SK-N-MC (cell line): Measurements from ENCODE around the gene SYT12.
A peak's percentile ranks its signal among the peaks of the same experiment; 100 is the strongest.

Source experiments
- DNase-seq: peaks from one replicate; pipeline ENCODE4 v3.0.0-alpha.2; 2011; ENCODE audit warnings: low read depth, low spot score
- H3K27ac ChIP-seq: fragments of 200-600 bp; sonication (generic); 2 replicates; pipeline ENCODE4 v1.5.1; 2016; ENCODE audit warnings: mixed run types
- H3K36me3 ChIP-seq: fragments of 200-600 bp; sonication (generic); 2 replicates; pipeline ENCODE4 v1.6.1; 2017; ENCODE audit warnings: antibody characterized with exemption, low read length, mixed read lengths; ENCODE audit not compliant: insufficient read depth
- H3K4me3 ChIP-seq: fragments of 200-600 bp; sonication (generic); 2 replicates; pipeline ENCODE4 v1.5.1; 2016
- H3K9ac ChIP-seq: fragments of 200-600 bp; sonication (generic); 2 replicates; pipeline ENCODE4 v1.8.0; 2017; ENCODE audit warnings: mixed run types, mixed read lengths; ENCODE audit not compliant: insufficient read length
- H3K9me3 ChIP-seq: fragments of 200-600 bp; sonication (generic); 2 replicates; pipeline ENCODE4 v1.6.1; 2017; ENCODE audit warnings: low read depth, mild to moderate bottlenecking, antibody characterized with exemption, low read length, moderate library complexity, mixed read lengths
- EZH2 ChIP-seq: fragments of 200-600 bp; sonication (generic); IDR thresholded peaks from one replicate; pipeline ENCODE4 v1.6.1; 2017; ENCODE audit warnings: antibody characterized with exemption
- FOXP2 ChIP-seq: optimal IDR thresholded peaks from 2 replicates; pipeline ENCODE3; 2011; ENCODE audit warnings: mild to moderate bottlenecking, moderate library complexity; ENCODE audit not compliant: insufficient read depth; ENCODE audit errors: extremely low read length, control extremely low read depth
- POLR2AphosphoS5 ChIP-seq: IDR thresholded peaks from 2 replicates; pipeline ENCODE4 v1.6.1; 2012; ENCODE audit warnings: mild to moderate bottlenecking, low read depth, low read length, borderline replicate concordance

SYT12 gene

DNA sequence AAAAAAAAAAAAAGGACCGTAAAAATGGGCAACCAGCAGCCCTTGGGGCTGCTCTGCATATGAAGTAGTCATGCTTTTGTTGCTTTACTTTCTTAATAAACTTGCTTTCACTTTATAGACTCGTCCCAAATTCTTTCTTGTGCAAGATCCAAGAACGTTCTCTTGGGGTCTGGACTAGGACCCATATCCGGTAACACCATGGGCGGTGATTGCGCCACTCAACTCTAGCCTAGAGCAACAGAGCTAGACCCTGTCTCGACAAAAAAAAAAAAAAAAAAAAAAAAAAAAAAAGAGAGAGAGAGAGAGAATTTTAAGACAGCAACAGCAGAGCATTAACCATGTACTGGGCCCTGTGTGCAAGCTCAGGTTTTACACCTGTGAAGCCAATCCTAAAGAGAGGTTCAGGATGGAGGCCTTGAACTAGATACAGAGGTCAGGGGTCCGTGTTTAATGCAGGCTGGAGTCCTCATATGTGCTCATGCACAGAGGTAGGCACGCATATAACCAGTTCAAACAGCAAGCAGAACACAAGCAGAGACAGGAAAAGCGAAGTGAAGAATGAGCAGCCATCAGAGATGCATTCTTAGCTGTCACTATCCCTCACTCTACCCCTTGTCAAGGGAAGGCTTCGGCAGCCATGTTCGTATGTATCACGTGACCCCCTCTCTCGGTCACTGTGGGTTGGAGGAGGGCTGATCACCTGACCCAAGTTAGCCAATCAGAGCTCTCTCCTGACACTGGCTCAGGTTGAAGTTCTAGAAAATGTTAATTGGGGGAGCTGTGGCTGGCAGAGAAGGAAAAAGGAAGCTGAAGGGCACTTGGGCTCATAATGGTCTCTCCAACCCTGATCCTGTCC, 16.7 kb upstream of the SYT12 start:
- Histone ChIP-seq H3K36me3 (no peaks in the 10 kb centered on the region), H3K27ac (peak overlapping the region; percentile 94), H3K9me3 (no peaks in the 10 kb centered on the region), H3K9ac (peak overlapping the region; percentile 53), H3K4me3 (peak overlapping the region; percentile 74)
- peak; percentile 80 for DNase-seq
- TF ChIP-seq POLR2AphosphoS5 (no peak), FOXP2 (no peak), EZH2 (no peak)

GRCh38 chr11:67007126-67007525, 15.8 kb upstream of the SYT12 start:
- Histone ChIP-seq H3K9ac (no peak overlapping the region), H3K27ac (peak overlapping the region; percentile 94), H3K36me3 (no peaks in the 10 kb centered on the region), H3K9me3 (no peaks in the 10 kb centered on the region), H3K4me3 (peak overlapping the region; percentile 74)
- no peak for TF ChIP-seq EZH2
- TF ChIP-seq POLR2AphosphoS5 = no peak
- TF ChIP-seq FOXP2 = no peak
- no peak for DNase-seq

DNA sequence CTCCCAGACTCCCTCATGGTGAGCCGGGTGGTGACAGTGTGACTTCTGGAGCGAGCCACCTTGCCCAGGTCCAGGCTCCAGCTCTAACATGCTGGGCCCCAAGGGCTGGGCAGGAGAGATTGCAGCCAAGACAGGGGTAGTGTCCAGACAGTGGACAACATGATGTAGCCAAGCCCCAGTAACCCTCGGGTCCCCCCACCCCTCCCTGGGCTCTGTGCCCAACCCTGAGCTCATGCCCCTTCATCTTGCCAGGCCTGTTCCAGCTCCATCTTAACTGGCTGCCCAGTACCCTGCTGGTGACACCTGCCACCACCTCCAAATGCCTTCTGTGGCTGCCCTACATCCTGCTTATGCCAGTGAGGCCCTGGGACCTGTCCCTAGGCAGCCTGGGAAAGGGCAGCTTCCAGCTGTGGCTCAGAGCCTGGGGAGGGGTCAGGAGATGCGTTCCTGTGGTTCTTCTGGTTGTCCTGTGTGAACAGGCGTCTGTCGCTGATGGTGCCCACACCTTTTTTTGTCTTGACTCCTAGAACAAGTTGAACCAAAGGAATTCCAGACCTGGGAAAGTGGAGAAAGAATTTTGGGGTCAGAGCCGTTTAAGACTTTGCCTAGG, 12.5 kb upstream of the SYT12 start:
- no peaks in the 10 kb centered on the region for H3K36me3 ChIP-seq
- H3K9me3 ChIP-seq = no peaks in the 10 kb centered on the region
- no peak overlapping the region for H3K4me3 ChIP-seq
- no peak overlapping the region for H3K9ac ChIP-seq
- H3K27ac ChIP-seq = no peak overlapping the region
- no peak for TF ChIP-seq EZH2
- no peak for TF ChIP-seq FOXP2
- no peak for TF ChIP-seq POLR2AphosphoS5
- DNase-seq = no peak

- Histone ChIP-seq H3K9me3 (no peaks in the 10 kb centered on the region), H3K9ac (no peak overlapping the region), H3K4me3 (no peak overlapping the region), H3K36me3 (no peaks in the 10 kb centered on the region), H3K27ac (no peak overlapping the region)
- no peak for DNase-seq
- no peak for TF ChIP-seq POLR2AphosphoS5
- TF ChIP-seq EZH2 = no peak
- TF ChIP-seq FOXP2 = no peak
Measured at GRCh38 chr11:67013511-67014045, 9.4 kb upstream of the SYT12 start.

DNA sequence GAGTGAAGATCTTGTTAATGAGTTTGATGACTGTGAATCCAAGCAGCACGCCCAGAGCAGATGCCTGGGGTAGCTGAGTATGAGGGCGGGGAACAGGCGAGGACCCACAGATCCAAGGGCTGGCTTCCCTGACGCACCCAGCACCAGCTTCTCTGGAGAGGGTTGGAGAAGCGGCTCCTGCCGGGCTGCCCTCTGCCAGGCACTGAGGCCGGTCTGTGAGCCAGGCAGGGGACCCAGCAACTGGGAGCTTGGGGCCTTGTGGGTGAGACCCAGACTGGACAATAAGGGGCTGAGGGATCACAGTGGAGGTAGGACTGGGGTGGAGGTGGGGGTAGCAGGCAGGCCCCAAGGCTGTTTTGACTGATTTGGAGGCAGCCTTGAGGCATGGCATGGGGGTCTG, 8.6 kb upstream of the SYT12 start:
- Histone ChIP-seq H3K27ac (no peak overlapping the region), H3K9me3 (no peaks in the 10 kb centered on the region), H3K36me3 (no peaks in the 10 kb centered on the region), H3K9ac (no peak overlapping the region), H3K4me3 (no peak overlapping the region)
- no peak for TF ChIP-seq POLR2AphosphoS5
- TF ChIP-seq FOXP2 = no peak
- TF ChIP-seq EZH2 = no peak
- DNase-seq = no peak

DNA sequence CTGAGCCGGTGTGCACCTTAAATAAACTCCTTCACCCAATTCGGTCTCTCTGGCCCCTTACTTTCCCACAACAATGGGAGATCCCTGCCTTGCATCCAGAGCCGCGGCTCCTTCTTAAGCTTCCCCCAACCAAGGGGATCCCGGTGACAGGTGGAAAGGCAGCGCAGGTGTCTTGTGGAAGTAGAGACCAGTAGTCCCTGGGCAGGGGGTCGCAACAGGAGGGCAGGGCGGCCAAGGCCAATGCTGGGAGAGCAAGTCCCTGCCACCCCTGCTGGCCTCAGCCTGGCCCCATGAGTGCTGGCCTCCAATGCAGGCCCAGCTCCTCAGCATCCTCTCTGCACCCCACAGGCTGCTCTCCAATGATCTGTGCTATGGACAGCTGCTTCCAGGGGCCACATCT, 7.9 kb upstream of the SYT12 start:
- DNase-seq = no peak
- Histone ChIP-seq H3K9me3 (no peaks in the 10 kb centered on the region), H3K9ac (no peak overlapping the region), H3K36me3 (no peaks in the 10 kb centered on the region), H3K4me3 (no peak overlapping the region), H3K27ac (no peak overlapping the region)
- TF ChIP-seq EZH2 = no peak
- TF ChIP-seq FOXP2 = no peak
- TF ChIP-seq POLR2AphosphoS5 = no peak

DNA sequence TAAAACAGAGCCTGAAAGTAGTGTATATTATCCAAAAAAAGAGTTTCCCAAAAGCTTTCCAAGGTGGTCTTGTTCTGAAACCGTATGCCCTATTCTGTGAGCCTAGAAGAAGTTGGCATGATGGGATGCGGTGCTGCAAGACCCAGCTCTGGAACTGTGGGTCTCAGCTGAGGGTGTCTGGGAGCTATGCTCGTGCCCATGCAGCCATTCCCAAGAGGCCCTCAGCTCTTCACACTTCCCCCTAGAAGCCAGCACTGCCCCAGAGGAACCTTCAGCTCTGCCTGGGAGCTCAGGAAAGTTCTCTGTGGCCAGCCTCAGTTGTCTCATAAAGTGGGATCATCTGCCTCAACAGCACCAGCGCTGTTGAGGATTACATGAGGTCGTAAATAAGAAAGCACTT, 6.4 kb upstream of the SYT12 start:
- Histone ChIP-seq H3K27ac (peak overlapping the region; percentile 6; the same call in 1 of the 2 replicates), H3K4me3 (no peak overlapping the region), H3K9ac (no peak overlapping the region), H3K9me3 (no peaks in the 10 kb centered on the region), H3K36me3 (no peaks in the 10 kb centered on the region)
- no peak for DNase-seq
- TF ChIP-seq EZH2 = no peak
- TF ChIP-seq FOXP2 = no peak
- no peak for TF ChIP-seq POLR2AphosphoS5

- TF ChIP-seq FOXP2 (no peak), POLR2AphosphoS5 (no peak), EZH2 (no peak)
- DNase-seq = no peak
- Histone ChIP-seq H3K36me3 (no peaks in the 10 kb centered on the region), H3K9me3 (no peaks in the 10 kb centered on the region), H3K27ac (no peak overlapping the region), H3K9ac (no peak overlapping the region), H3K4me3 (no peak overlapping the region)
Measured at GRCh38 chr11:67020949-67021348, 2.0 kb upstream of the SYT12 start.
